Mesodermal cell (in vitro differentiated cells): ENCODE results near the gene RPTOR.
"Not testable (repeated sequence)": the region's sequence is repeated elsewhere in the genome, so short reads cannot be mapped to it uniquely, and the experiment has no call there.

Source experiments
- H3K27ac ChIP-seq: 2 replicates; pipeline ENCODE4 v1.7.0; 2013; ENCODE audit warnings: mild to moderate bottlenecking, low read depth, low read length, moderate library complexity; ENCODE audit not compliant: severe bottlenecking
- H3K36me3 ChIP-seq: 2 replicates; pipeline ENCODE4 v1.7.1; 2013; ENCODE audit warnings: mild to moderate bottlenecking, low read length, moderate library complexity; ENCODE audit not compliant: control insufficient read depth, insufficient read depth
- H3K4me1 ChIP-seq: one replicate; pipeline ENCODE4 v1.7.1; 2013; ENCODE audit warnings: mild to moderate bottlenecking, low read length; ENCODE audit not compliant: insufficient read depth, control insufficient read depth, poor library complexity, severe bottlenecking
- H3K4me3 ChIP-seq: 2 replicates; pipeline ENCODE4 v1.7.0; 2013; ENCODE audit warnings: low read length, control low read depth, mild to moderate bottlenecking; ENCODE audit not compliant: insufficient read depth, poor library complexity, severe bottlenecking; ENCODE audit errors: extremely low read depth
- H3K9me3 ChIP-seq: 2 replicates; pipeline ENCODE4 v1.7.1; 2013; ENCODE audit warnings: mild to moderate bottlenecking, low read length, moderate library complexity; ENCODE audit not compliant: control insufficient read depth
- WGBS, 2 experiments: methylation state at CpG; one replicate each; pipeline ENCODE4 v1.1.5; 2013; ENCODE audit warnings: missing lambda C conversion rate in 2 of 2; ENCODE audit not compliant: insufficient coverage in 2 of 2; 5-methylcytosine and 5-hydroxymethylcytosine counted together

The RPTOR gene

DNA sequence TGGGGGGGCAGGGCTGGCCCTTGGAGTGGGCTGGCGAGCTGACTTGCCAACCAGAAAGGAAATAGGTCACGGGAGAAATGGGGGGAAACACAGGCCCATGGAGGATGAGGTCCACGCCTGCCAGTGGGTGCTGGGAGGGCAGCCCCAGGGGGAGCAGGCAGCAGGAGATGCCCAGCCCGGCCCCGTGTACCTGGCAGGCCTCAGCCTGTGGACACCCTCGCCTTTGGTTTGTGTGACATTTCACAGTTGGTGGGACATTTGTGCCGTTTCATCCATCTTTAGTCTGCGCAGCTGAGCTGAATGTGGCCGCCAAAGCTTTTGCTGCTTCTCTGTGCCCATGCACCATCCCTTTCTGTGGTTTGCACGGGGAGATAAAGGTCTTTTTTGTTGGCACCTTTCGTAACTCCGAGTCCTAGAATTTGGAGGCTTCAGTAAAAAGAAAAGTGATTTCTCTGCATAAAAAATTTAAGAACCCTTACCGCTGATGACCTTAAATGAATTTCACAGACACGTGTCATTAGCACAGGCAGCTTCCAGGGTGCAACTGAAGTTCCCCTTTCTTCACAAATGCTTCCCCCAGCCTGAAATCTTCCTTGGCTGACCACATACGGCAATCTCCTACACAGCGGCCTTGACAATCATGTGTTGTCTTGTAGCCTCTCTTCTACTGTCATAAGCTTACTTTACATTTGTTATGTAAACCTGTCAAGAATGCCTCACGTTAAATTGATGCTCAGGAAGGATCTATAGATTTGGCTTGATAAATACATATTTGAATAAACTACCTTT lies 193.6 kb downstream of the RPTOR start:
- 92 to 96% methylated on average over 11 to 15 of the region's 17 CpGs for WGBS, 2 experiments
- Histone ChIP-seq H3K36me3 (peaks cover 19% of the 10 kb centered on the region), H3K27ac (no peak overlapping the region), H3K4me1 (no peaks in the 10 kb centered on the region), H3K4me3 (no peak overlapping the region), H3K9me3 (peaks cover 13% of the 10 kb centered on the region)

- no peaks in the 10 kb centered on the region for H3K4me1 ChIP-seq
- 89 to 100% methylated on average over 5 to 17 of the region's 21 CpGs for WGBS, 2 experiments
Observed at GRCh38 chr17:80738987-80739730, 194.5 kb downstream of the RPTOR start.

GRCh38 chr17:80740141-80740540 lies 195.5 kb downstream of the RPTOR start:
- Histone ChIP-seq H3K4me3 (no peak overlapping the region), H3K36me3 (peaks cover 19% of the 10 kb centered on the region), H3K4me1 (no peaks in the 10 kb centered on the region), H3K9me3 (peaks cover 13% of the 10 kb centered on the region), H3K27ac (no peak overlapping the region)
- WGBS, 2 experiments, result 42 to 100% methylated on average over 1 to 2 of the region's 3 CpGs

More at GRCh38 chr17:80738987-80739730, 194.5 kb downstream of the RPTOR start:
- no peak overlapping the region for H3K4me3 ChIP-seq
- H3K27ac ChIP-seq, result no peak overlapping the region
- H3K36me3 ChIP-seq, result peaks cover 19% of the 10 kb centered on the region
- peaks cover 13% of the 10 kb centered on the region for H3K9me3 ChIP-seq

DNA sequence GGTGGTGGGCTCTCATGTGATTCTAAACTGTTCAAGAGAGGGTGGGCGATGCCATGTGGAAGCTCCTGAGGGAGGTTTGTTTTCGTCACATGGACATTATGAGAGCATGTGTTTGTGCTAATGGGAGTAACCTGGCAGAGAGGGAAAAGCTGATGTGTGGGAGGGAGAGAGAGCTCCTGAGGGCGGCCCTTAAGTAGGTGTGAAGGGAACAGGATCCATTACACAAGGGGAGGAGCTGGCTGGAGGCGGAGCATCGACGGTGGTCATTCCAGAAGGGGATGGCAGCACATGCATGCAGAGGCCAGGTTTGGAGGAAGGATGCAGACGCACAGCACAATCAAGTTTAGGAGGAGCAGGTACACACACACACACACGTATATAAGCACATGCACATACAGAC lies 197.5 kb downstream of the RPTOR start:
- no peak overlapping the region for H3K27ac ChIP-seq
- H3K9me3 ChIP-seq, result peaks cover 13% of the 10 kb centered on the region
- H3K36me3 ChIP-seq, result peaks cover 19% of the 10 kb centered on the region
- H3K4me1 ChIP-seq, result no peaks in the 10 kb centered on the region
- H3K4me3 ChIP-seq, result no peak overlapping the region
- 84 to 93% methylated on average over 7 to 8 of the region's 8 CpGs for WGBS, 2 experiments

- no peaks in the 10 kb centered on the region for H3K4me1 ChIP-seq
- peaks cover 19% of the 10 kb centered on the region for H3K36me3 ChIP-seq
- 87 to 98% methylated on average over 5 of the region's 7 CpGs for WGBS, 2 experiments
- no peak overlapping the region for H3K27ac ChIP-seq
- H3K9me3 ChIP-seq, result peaks cover 13% of the 10 kb centered on the region
- H3K4me3 ChIP-seq, result no peak overlapping the region
Observed at GRCh38 chr17:80742581-80743180, 198.0 kb downstream of the RPTOR start.

GRCh38 chr17:80743181-80743771 lies 198.6 kb downstream of the RPTOR start:
- Histone ChIP-seq H3K4me1 (no peaks in the 10 kb centered on the region), H3K27ac (peak overlapping the region; percentile 36), H3K36me3 (peaks cover 17% of the 10 kb centered on the region), H3K4me3 (no peak overlapping the region), H3K9me3 (peaks cover 13% of the 10 kb centered on the region)
- WGBS, 2 experiments, result 92 to 94% methylated on average over 14 of the region's 15 CpGs

GRCh38 chr17:80743973-80744372 lies 199.3 kb downstream of the RPTOR start:
- Histone ChIP-seq H3K36me3 (peaks cover 13% of the 10 kb centered on the region), H3K9me3 (peaks cover 13% of the 10 kb centered on the region)
- H3K4me1 ChIP-seq, H3K4me3 ChIP-seq, H3K27ac ChIP-seq: not testable (repeated sequence)
- 89 to 100% methylated on average over 1 of the region's 2 CpGs for WGBS, 2 experiments

DNA sequence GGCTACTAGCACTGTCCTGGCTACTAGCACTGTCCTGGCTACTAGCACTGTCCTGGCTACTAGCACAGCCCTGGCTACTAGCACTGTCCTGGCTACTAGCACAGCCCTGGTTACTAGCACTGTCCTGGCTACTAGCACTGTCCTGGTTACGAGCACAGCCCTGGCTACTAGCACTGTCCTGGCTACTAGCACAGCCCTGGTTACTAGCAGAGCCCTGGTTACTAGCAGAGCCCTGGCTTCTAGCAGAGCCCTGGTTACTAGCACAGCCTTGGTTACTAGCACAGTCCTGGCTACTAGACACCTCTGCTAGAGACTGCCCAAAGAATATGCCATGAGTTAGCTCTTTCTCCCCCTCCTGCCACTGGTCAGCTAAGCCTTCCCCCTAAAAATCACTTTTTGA lies 200.1 kb downstream of the RPTOR start:
- H3K4me1 ChIP-seq, H3K36me3 ChIP-seq, H3K4me3 ChIP-seq, H3K27ac ChIP-seq: not testable (repeated sequence)
- no CpG with 5 or more reads among the region's 1 CpG for WGBS, 2 experiments
- H3K9me3 ChIP-seq, result peaks cover 13% of the 10 kb centered on the region

DNA sequence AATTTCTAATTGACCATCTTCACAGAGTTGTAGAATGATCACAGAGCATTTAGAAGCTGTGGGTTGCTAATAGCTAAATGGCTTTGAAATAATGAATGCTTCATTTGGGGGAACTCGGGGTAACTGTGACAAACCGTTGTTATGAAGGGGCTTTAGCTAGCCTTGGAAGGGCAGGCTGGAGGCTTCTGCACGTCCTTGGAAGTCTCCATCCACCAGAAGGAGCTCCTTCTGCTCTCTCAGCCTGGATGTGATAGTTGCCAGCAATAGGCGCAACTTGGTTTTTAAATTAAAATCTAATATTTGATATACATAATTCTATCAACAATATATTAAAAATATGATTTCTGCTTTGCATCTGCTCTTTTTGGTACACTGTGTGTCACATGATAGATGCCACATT lies 200.5 kb downstream of the RPTOR start:
- WGBS, 2 experiments, result 90 to 94% methylated on average over 3 of the region's 4 CpGs

DNA sequence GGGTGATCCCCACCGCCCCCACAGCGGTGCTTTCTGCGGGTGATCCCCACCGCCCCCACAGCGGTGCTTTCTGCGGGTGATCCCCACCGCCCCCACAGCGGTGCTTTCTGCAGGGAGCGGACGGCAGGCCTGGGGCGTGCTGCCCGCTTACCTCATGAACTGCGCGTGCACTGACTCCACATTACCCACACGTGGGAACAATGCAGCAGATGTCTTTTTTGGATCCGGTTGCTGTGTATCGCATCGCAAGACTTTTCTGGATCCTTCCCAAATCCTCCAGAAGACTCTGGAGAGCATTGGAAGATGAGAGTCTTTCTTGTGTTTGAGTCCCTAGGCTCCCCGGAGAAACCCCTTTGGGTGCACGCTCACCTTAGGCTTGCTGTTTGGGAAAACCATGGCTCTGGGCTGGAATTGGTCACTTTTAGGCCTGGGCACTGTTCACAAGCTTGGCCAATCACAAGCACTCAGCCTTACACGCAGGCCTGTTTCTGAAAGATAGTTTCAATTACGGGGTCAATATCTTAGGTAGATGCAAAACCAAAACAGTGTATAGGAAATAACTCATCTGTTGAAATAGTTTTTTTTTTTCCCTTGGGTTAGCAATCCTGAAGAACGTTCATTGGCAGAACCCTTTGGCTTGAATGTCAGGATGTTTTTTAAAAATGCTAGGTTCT lies 201.8 kb downstream of the RPTOR start:
- 94% methylated on average over 10 to 17 of the region's 23 CpGs for WGBS, 2 experiments

More for the DNA sequence above, 200.5 kb downstream of the RPTOR start:
- Histone ChIP-seq H3K36me3 (peaks cover 5% of the 10 kb centered on the region), H3K4me1 (no peaks in the 10 kb centered on the region), H3K27ac (no peak overlapping the region), H3K4me3 (no peak overlapping the region), H3K9me3 (peaks cover 11% of the 10 kb centered on the region)

More for the DNA sequence above, 201.8 kb downstream of the RPTOR start:
- Histone ChIP-seq H3K9me3 (no peaks in the 10 kb centered on the region), H3K27ac (no peak overlapping the region), H3K4me3 (no peak overlapping the region), H3K4me1 (peaks cover 3% of the 10 kb centered on the region), H3K36me3 (no peaks in the 10 kb centered on the region)
